HG02970 (cell line): ENCODE measurements around the gene PIP4K2A.
"Not testable (repeated sequence)": the region's sequence is repeated elsewhere in the genome, so short reads cannot be mapped to it uniquely, and the experiment has no call there.

Source experiments
- ATAC-seq: cut with Tn5 transposase; IDR thresholded peaks from one replicate; pipeline ENCODE4 v1.9.1; 2021; ENCODE audit warnings: mild to moderate bottlenecking, moderate library complexity, moderate number of reproducible peaks; ENCODE audit not compliant: unreplicated experiment, low FRiP score

Gene PIP4K2A

GRCh38 chr10:22697800-22698199 lies 16.6 kb downstream of the PIP4K2A start:
- no peak for ATAC-seq

- no peak for ATAC-seq
These were observed 17.3 kb downstream of the PIP4K2A start for GRCh38 chr10:22697101-22697500.

- ATAC-seq, result no peak
These were observed 20.5 kb downstream of the PIP4K2A start for GRCh38 chr10:22693860-22694259.

GRCh38 chr10:22693371-22693784 lies 21.0 kb downstream of the PIP4K2A start:
- no peak for ATAC-seq

GRCh38 chr10:22692119-22692518 lies 22.3 kb downstream of the PIP4K2A start:
- ATAC-seq, result not testable (repeated sequence)

- ATAC-seq, result no peak
These were observed 23.6 kb downstream of the PIP4K2A start for GRCh38 chr10:22690614-22691431.

- ATAC-seq, result no peak
These were observed 24.2 kb downstream of the PIP4K2A start for GRCh38 chr10:22690158-22690557.

- ATAC-seq, result no peak
These were observed 28.0 kb downstream of the PIP4K2A start for GRCh38 chr10:22686347-22686746.

- no peak for ATAC-seq
These were observed 28.5 kb downstream of the PIP4K2A start for GRCh38 chr10:22685926-22686325.

- no peak for ATAC-seq
These were observed 29.7 kb downstream of the PIP4K2A start for GRCh38 chr10:22684699-22685098.

GRCh38 chr10:22683140-22683389 lies 31.3 kb downstream of the PIP4K2A start:
- no peak for ATAC-seq

GRCh38 chr10:22682237-22683139 lies 31.9 kb downstream of the PIP4K2A start:
- ATAC-seq, result no peak

GRCh38 chr10:22681783-22682183 lies 32.6 kb downstream of the PIP4K2A start:
- ATAC-seq, result no peak

- ATAC-seq, result no peak
These were observed 33.1 kb downstream of the PIP4K2A start for GRCh38 chr10:22681301-22681700.

- no peak for ATAC-seq
These were observed 34.8 kb downstream of the PIP4K2A start for GRCh38 chr10:22679608-22680007.

- no peak for ATAC-seq
These were observed 37.0 kb downstream of the PIP4K2A start for GRCh38 chr10:22677333-22677732.

- no peak for ATAC-seq
These were observed 37.9 kb downstream of the PIP4K2A start for GRCh38 chr10:22676435-22676834.

GRCh38 chr10:22674573-22674930 lies 39.8 kb downstream of the PIP4K2A start:
- ATAC-seq, result no peak

GRCh38 chr10:22673785-22674572 lies 40.4 kb downstream of the PIP4K2A start:
- ATAC-seq, result no peak

- ATAC-seq, result no peak
These were observed 41.3 kb downstream of the PIP4K2A start for GRCh38 chr10:22673091-22673392.
